Activated CD4-positive, alpha-beta memory T cell treated with anti-CD3 and anti-CD28 coated beads for 36 hours (primary cell): ENCODE measurements around the gene CDC27. TPM values are rescaled to one million over a fixed set of nuclear protein-coding genes. Genes with fewer than 3 reads are reported as not detected.
"Not testable (repeated sequence)": the region's sequence is repeated elsewhere in the genome, so short reads cannot be mapped to it uniquely, and the experiment has no call there.

Source experiments
- CTCF ChIA-PET: fragments of 350-600 bp; sonication (Branson Sonifier 250); formaldehyde crosslinking; loops from one replicate; lab custom pipeline; 2021; ENCODE audit warnings: antibody characterized with exemption, inconsistent platforms; lab: Charles Lee
- POLR2A ChIA-PET: fragments of 350-600 bp; sonication (Branson Sonifier 250); formaldehyde crosslinking; loops from one replicate; lab custom pipeline; 2021; ENCODE audit warnings: antibody characterized with exemption; lab: Charles Lee
- DNase-seq: peaks from one replicate; pipeline ENCODE4 v3.0.0-alpha.2; 2020
- H3K27ac Mint-ChIP-seq: one replicate; pipeline ENCODE4 v1.8.0; 2021; ENCODE audit warnings: mixed read lengths
- H3K27me3 Mint-ChIP-seq: one replicate; pipeline ENCODE4 v1.8.0; 2021; ENCODE audit warnings: mixed read lengths
- H3K36me3 Mint-ChIP-seq: one replicate; pipeline ENCODE4 v1.8.0; 2021; ENCODE audit warnings: mixed read lengths
- H3K4me1 Mint-ChIP-seq: one replicate; pipeline ENCODE4 v1.8.0; 2021; ENCODE audit warnings: low read depth, mixed read lengths
- H3K4me3 Mint-ChIP-seq: one replicate; pipeline ENCODE4 v1.8.0; 2021; ENCODE audit warnings: mild to moderate bottlenecking, mixed read lengths
- H3K9me3 Mint-ChIP-seq: one replicate; pipeline ENCODE4 v1.8.0; 2021; ENCODE audit warnings: mixed read lengths
- intact Hi-C: fragments of 100-400 bp; cut with micrococcal nuclease; formaldehyde crosslinking; loops from one replicate; pipeline ENCODE4 v1.15.1; 2023
- total RNA-seq, 2 experiments: library from RNA; stranded (reverse); gene quantifications; one replicate each; pipeline ENCODE4 v1.2.3, GENCODE V29; 2021

CDC27 gene
- total RNA-seq, 2 experiments from 2014 or later: 113 to 133 TPM

- intact Hi-C loops: no loop called here
- CTCF ChIA-PET: interaction anchor here (2.1 kb wide), 1 partner anchor 90 kb away, joined by 9 read pairs; no protein-coding TSS in a partner anchor
- POLR2A ChIA-PET: no interaction called here
- no peaks in the 10 kb centered on the region for H3K27me3 Mint-ChIP-seq
- H3K4me1 Mint-ChIP-seq: peaks cover 11% of the 10 kb centered on the region
- H3K36me3 Mint-ChIP-seq: no peaks in the 10 kb centered on the region
- no peak overlapping the region for H3K4me3 Mint-ChIP-seq
- no peak overlapping the region for H3K27ac Mint-ChIP-seq
- no peak for DNase-seq
- H3K9me3 Mint-ChIP-seq: peaks cover 7% of the 10 kb centered on the region
These were observed 37.0 kb upstream of the CDC27 start for GRCh38 chr17:47225911-47226688.

DNA sequence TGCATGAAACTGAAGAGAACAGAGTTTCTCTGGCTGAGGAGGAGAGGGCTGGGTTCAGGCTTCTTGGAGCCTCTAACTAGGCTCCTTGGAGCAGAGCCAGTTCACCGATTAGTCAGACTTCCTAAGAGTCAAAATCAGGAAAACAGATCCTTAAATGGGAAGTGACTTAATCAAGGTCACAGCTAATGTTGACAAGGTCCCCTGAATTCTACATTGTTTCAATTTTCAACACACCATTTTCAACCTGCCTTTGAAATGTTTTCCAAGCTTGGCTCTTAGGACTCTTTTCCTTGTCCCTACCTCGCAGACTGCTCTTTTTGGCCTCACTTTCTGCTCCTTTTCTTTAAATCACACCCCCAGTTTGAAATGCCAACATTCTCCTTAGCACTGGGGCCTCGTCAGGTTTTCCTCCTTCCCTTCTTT, 36.4 kb upstream of the CDC27 start:
- H3K36me3 Mint-ChIP-seq: no peaks in the 10 kb centered on the region
- CTCF ChIA-PET: interaction anchor here (2.1 kb wide), 1 partner anchor 90 kb away, joined by 9 read pairs; no protein-coding TSS in a partner anchor
- H3K27ac Mint-ChIP-seq: no peak overlapping the region
- intact Hi-C loops: no loop called here
- peaks cover 15% of the 10 kb centered on the region for H3K4me1 Mint-ChIP-seq
- POLR2A ChIA-PET: no interaction called here
- no peak for DNase-seq
- H3K4me3 Mint-ChIP-seq: no peak overlapping the region
- peaks cover 7% of the 10 kb centered on the region for H3K9me3 Mint-ChIP-seq
- H3K27me3 Mint-ChIP-seq: no peaks in the 10 kb centered on the region

DNA sequence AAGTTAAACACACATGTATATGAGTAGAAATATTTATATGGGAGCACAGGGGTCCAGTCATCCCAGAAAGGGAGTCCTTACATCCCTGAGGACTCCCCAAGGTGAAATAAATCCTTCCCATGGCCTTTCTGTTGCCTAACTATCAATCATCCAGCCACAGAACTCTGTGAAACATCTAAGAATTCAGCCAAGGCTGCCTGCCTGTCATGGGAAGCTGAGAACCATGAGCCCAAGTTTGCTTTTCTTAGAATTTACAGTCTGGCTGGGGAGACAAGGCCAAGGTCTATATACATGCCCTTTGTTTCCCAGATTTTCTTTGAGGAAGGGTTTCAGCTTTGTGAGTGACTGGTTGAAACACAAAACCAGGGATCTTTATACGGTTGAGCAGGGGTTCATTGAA, 35.9 kb upstream of the CDC27 start:
- Mint-ChIP-seq H3K27me3 (no peaks in the 10 kb centered on the region), H3K9me3 (peaks cover 7% of the 10 kb centered on the region), H3K4me3 (no peak overlapping the region), H3K36me3 (no peaks in the 10 kb centered on the region), H3K4me1 (peaks cover 16% of the 10 kb centered on the region), H3K27ac (no peak overlapping the region)
- DNase-seq: no peak
- intact Hi-C loops: no loop called here
- ChIA-PET CTCF (interaction anchor here (2.1 kb wide), 1 partner anchor 91 kb away, joined by 9 read pairs; no protein-coding TSS in a partner anchor), POLR2A (no interaction called here)

DNA sequence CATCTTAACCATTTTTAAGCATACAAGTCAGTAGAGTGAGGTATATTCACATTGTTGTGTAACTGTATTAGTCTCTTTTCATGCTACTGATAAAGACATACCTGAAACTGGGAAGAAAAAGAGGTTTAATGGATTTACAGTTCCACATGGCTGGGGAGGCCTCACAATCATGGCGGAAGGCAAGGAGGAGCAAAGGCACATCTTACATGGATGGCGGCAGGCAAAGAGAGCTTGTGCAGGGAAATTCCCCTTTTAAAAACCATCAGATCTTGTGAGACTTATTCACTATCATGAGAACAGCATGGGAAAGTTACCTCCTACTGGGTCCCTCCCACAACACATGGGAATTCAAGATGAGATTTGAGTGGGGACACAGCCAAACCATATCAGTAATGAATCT, 35.0 kb upstream of the CDC27 start:
- DNase-seq, CTCF ChIA-PET, H3K36me3 Mint-ChIP-seq, H3K27me3 Mint-ChIP-seq, POLR2A ChIA-PET, H3K4me3 Mint-ChIP-seq, H3K9me3 Mint-ChIP-seq, intact Hi-C loops, H3K27ac Mint-ChIP-seq: not testable (repeated sequence)
- H3K4me1 Mint-ChIP-seq: peaks cover 16% of the 10 kb centered on the region

DNA sequence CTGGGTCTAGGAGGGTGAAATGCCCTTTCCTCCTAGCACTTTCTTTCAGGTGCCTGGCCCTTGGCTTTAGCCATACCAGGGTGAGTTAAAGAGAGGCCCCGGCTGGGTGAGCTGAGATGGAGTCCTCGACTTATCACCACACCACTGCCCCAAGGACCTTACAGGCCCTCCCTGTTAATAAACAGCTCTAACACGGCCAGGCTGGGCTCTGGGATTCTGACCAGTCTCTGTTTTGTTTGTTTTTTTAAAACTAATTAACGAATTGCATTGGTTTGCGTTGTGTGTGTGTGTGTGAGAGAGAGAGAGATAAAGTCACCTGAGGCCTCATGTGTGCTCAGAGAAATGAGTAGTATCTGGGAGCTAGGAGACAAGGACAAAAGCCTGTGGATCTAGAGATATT, 34.4 kb upstream of the CDC27 start:
- H3K9me3 Mint-ChIP-seq: peaks cover 7% of the 10 kb centered on the region
- peaks cover 22% of the 10 kb centered on the region for H3K4me1 Mint-ChIP-seq
- CTCF ChIA-PET: interaction anchor here (0.6 kb wide), 1 partner anchor 91 kb away, joined by 3 read pairs; no protein-coding TSS in a partner anchor
- no peak for DNase-seq
- no peak overlapping the region for H3K27ac Mint-ChIP-seq
- no peak overlapping the region for H3K4me3 Mint-ChIP-seq
- no peaks in the 10 kb centered on the region for H3K36me3 Mint-ChIP-seq
- intact Hi-C loops: no loop called here
- no peaks in the 10 kb centered on the region for H3K27me3 Mint-ChIP-seq
- POLR2A ChIA-PET: no interaction called here

DNA sequence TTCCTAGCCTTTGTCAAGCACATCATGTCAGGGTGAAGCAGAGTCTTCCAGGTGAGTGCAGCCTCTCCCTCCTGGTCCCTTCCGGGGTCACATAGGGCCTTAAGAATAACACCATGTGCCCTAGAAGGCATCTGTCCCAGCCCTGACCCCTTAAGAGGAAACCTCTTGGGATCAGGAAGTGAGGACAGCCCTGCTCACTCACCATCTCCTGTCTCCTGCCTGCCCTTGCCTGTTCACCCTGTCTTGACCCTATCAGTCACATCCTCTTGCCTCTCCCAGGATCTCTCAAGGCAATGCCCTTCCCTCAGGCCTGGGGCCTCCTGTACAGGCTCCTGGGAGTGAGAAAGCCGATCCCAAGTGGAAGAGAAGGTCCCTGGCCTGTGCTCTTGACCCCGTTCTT, 33.9 kb upstream of the CDC27 start:
- CTCF ChIA-PET: interaction anchor here (0.6 kb wide), 1 partner anchor 92 kb away, joined by 3 read pairs; no protein-coding TSS in a partner anchor
- Mint-ChIP-seq H3K27me3 (no peaks in the 10 kb centered on the region), H3K4me1 (peaks cover 24% of the 10 kb centered on the region), H3K27ac (no peak overlapping the region), H3K4me3 (no peak overlapping the region), H3K9me3 (peaks cover 7% of the 10 kb centered on the region), H3K36me3 (no peaks in the 10 kb centered on the region)
- DNase-seq: no peak
- POLR2A ChIA-PET: no interaction called here
- intact Hi-C loops: no loop called here

DNA sequence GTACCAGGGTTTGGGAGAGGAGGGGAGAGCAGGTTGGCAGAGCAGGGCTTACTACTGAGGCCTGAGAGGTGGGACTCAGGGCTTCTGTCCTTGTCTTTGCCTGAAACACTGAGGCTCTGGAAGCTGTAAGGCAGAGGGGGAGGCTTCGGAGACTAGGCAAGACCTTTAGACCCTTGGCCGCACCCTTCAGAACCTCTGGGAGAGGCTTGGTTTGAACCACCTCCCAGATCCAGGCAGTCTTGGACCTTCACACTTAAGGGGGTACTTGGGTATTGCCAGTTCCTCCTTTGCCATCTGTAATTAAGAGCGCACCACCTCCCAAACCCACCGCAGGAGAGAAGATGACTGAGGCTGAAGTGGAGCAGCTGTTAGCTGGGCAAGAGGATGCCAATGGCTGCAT, 33.0 kb upstream of the CDC27 start:
- Mint-ChIP-seq H3K27me3 (no peaks in the 10 kb centered on the region), H3K4me3 (no peak overlapping the region), H3K27ac (no peak overlapping the region), H3K4me1 (peaks cover 29% of the 10 kb centered on the region), H3K9me3 (peaks cover 7% of the 10 kb centered on the region), H3K36me3 (no peaks in the 10 kb centered on the region)
- POLR2A ChIA-PET: no interaction called here
- no peak for DNase-seq
- intact Hi-C loops: no loop called here
- CTCF ChIA-PET: no interaction called here

DNA sequence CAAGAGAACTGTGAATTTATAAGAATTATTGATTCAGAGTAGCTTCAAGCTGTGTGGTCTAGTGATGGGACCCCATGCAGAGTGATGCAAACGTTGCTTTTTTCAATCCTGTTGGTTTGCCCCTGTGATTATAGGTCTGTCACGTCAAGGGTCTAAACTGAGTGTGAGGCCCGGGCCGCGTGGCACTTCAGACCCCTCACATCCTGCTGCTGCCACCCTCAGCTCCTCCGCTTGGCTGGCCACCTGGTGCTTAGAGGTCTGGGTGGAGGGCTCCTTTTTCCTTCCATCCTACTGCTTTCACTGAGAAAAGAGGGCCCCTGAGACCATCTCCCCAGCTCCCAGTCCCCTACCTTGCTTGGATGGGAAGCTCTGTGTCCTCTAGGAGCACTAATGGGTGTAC, 32.1 kb upstream of the CDC27 start:
- H3K4me1 Mint-ChIP-seq: peaks cover 32% of the 10 kb centered on the region
- ChIA-PET CTCF (interaction anchor here (1.0 to 1.4 kb wide), 3 partner anchors 8 to 17 kb away, joined by 3 to 6 read pairs (median 4); no protein-coding TSS in a partner anchor), POLR2A (interaction anchor here (1.1 to 1.5 kb wide), 2 partner anchors 16 to 30 kb away, joined by 3 to 6 read pairs; no protein-coding TSS in a partner anchor)

GRCh38 chr17:47220531-47220999, 31.5 kb upstream of the CDC27 start:
- no peak overlapping the region for H3K27ac Mint-ChIP-seq
- H3K4me1 Mint-ChIP-seq: peaks cover 32% of the 10 kb centered on the region
- no peak overlapping the region for H3K4me3 Mint-ChIP-seq
- intact Hi-C loops: loop anchor here (1.0 kb wide), 1 partner anchor 16 kb away; no protein-coding TSS in a partner anchor
- H3K9me3 Mint-ChIP-seq: peaks cover 7% of the 10 kb centered on the region
- DNase-seq: peak; percentile 15
- no peaks in the 10 kb centered on the region for H3K36me3 Mint-ChIP-seq
- CTCF ChIA-PET: interaction anchor here (1.0 to 1.4 kb wide), 4 partner anchors 9 to 95 kb away, joined by 3 to 6 read pairs (median 4); no protein-coding TSS in a partner anchor
- no peaks in the 10 kb centered on the region for H3K27me3 Mint-ChIP-seq
- POLR2A ChIA-PET: interaction anchor here (0.9 to 1.5 kb wide), 3 partner anchors 12 to 29 kb away, joined by 3 to 6 read pairs (median 5); partner anchors contain the start of gene MYL4

More for the DNA sequence above, 32.1 kb upstream of the CDC27 start:
- Mint-ChIP-seq H3K27me3 (no peaks in the 10 kb centered on the region), H3K27ac (no peak overlapping the region), H3K4me3 (no peak overlapping the region), H3K36me3 (no peaks in the 10 kb centered on the region), H3K9me3 (peaks cover 7% of the 10 kb centered on the region)
- intact Hi-C loops: no loop called here
- no peak for DNase-seq

- CTCF ChIA-PET: interaction anchor here (1.0 to 1.5 kb wide), 6 partner anchors 9 to 277 kb away, joined by 3 to 6 read pairs (median 4); no protein-coding TSS in a partner anchor
- Mint-ChIP-seq H3K9me3 (peaks cover 7% of the 10 kb centered on the region), H3K27me3 (no peaks in the 10 kb centered on the region), H3K36me3 (no peaks in the 10 kb centered on the region), H3K27ac (no peak overlapping the region), H3K4me3 (no peak overlapping the region), H3K4me1 (peaks cover 34% of the 10 kb centered on the region)
- DNase-seq: no peak
- intact Hi-C loops: loop anchor here (1.0 kb wide), 1 partner anchor 16 kb away; no protein-coding TSS in a partner anchor
- POLR2A ChIA-PET: interaction anchor here (0.9 to 1.5 kb wide), 4 partner anchors 11 to 30 kb away, joined by 3 to 6 read pairs (median 4); partner anchors contain the start of gene MYL4
These were observed 30.8 kb upstream of the CDC27 start for GRCh38 chr17:47219621-47220475.

DNA sequence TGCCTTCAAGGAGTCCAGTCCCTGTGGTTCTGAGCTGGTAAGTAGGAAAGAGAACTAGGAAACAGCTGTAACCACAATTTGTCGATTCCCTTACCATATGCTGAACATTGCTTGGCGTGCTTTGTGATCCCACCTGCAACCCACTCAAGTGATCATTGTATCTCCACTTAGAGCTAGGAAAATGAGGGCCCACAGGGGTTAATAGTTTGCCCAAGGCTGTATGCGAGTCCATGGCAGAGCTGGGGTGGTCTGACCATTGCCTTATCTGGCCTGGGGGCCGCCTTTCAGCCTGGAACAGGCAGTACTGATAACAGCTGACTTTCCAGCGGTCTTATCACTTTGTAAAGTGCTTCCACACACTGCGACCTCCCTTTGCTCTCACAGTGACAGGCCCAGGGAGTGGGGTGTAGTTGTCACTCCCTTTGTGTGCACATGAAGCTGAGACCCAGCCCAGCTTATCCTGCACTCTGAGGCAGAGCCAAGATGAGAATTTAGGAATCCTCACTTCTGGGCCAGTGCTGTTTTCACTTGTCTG, 29.9 kb upstream of the CDC27 start:
- peaks cover 34% of the 10 kb centered on the region for H3K4me1 Mint-ChIP-seq
- DNase-seq: no peak
- H3K27ac Mint-ChIP-seq: no peak overlapping the region
- H3K4me3 Mint-ChIP-seq: no peak overlapping the region
- POLR2A ChIA-PET: interaction anchor here (1.5 kb wide), 1 partner anchor 29 kb away, joined by 3 read pairs; no protein-coding TSS in a partner anchor
- no peaks in the 10 kb centered on the region for H3K36me3 Mint-ChIP-seq
- CTCF ChIA-PET: interaction anchor here (0.8 to 1.5 kb wide), 3 partner anchors 10 to 276 kb away, joined by 3 to 4 read pairs (median 4); no protein-coding TSS in a partner anchor
- H3K27me3 Mint-ChIP-seq: no peaks in the 10 kb centered on the region
- intact Hi-C loops: no loop called here
- H3K9me3 Mint-ChIP-seq: peaks cover 1% of the 10 kb centered on the region
